ENCODE measurements around the gene FAM222A.

DNA sequence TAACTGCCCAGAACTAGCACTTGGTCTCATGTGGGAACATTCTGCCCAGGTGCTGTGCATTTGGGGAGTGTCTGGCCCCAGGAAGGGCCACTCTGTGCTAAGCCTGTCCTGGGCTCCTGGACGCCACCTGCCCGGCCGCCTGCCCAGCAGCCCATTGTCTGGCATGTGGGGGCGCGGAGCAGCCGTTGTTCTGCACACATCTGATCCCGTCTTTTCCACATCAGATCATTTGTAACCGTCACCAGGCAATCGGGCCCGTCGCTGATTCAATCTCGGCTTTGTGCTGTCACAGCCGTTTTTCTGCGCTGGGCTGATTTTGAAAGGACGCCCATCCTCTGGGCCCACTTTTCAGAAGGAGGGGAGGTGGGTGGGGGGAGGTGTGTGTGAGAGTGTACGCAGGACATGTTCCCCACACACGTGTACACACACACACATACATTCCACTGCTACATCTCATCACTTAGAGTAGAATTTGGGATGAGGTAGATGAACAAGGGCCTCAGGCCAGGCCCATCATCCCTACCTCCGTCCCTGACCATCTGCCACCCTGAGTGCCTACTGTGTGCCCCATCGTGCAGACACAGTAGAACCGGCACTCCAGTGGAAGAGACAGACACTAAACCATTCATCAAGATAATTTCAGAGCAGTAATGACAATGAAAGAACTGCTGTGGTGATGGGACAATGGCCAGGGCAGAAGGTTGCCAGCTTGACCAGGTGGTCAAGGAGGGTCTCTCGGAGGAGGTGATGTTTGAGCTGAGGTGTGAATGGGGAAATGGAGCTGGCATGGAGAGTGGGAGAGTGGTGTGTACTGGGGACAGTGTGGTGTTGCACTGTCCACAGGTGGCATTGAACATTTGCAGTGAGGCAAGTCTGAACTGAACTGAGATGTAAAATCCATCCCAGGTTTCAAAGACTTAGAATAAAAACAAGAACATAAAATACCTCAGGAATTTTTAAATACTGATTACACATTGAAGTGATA lies 19.0 kb downstream of the FAM222A start:
- TF ChIP-seq, protein P1, sequence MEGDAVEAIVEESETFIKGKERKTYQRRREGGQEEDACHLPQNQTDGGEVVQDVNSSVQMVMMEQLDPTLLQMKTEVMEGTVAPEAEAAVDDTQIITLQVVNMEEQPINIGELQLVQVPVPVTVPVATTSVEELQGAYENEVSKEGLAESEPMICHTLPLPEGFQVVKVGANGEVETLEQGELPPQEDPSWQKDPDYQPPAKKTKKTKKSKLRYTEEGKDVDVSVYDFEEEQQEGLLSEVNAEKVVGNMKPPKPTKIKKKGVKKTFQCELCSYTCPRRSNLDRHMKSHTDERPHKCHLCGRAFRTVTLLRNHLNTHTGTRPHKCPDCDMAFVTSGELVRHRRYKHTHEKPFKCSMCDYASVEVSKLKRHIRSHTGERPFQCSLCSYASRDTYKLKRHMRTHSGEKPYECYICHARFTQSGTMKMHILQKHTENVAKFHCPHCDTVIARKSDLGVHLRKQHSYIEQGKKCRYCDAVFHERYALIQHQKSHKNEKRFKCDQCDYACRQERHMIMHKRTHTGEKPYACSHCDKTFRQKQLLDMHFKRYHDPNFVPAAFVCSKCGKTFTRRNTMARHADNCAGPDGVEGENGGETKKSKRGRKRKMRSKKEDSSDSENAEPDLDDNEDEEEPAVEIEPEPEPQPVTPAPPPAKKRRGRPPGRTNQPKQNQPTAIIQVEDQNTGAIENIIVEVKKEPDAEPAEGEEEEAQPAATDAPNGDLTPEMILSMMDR (conservative IDR thresholded peaks at IDR 0.05) = no peak
- TF ChIP-seq EZH2 (IDR thresholded peaks at IDR 0.05; ENCODE audit: low read depth) = no peak

Data from PC-9 (cell line).